K562 (cell line): Measurements from ENCODE around the gene MUSK.

ENCODE experiments used
- CEBPB ChIP-seq: fragments of 450-650 bp; IDR thresholded peaks from 2 replicates; pipeline ENCODE4 v1.6.1; 2016; ENCODE audit warnings: missing genetic modification characterization, missing compliant biosample characterization
- DACH1 ChIP-seq: fragments of 450-650 bp; IDR thresholded peaks from 2 replicates; pipeline ENCODE4 v1.6.1; 2018; ENCODE audit not compliant: partially characterized antibody
- POLR2A ChIP-seq: fragments of 450-650 bp; conservative IDR thresholded peaks from 2 replicates; pipeline ENCODE4 v1.6.1; 2016
- POLR2AphosphoS2 ChIP-seq: IDR thresholded peaks from 2 replicates; pipeline ENCODE4 v1.6.1; 2012; ENCODE audit warnings: low read length, improper control_type of control experiment
- SMARCB1 ChIP-seq: IDR thresholded peaks from 2 replicates; pipeline ENCODE4 v1.6.1; 2011; ENCODE audit warnings: improper control_type of control experiment, low read depth; ENCODE audit not compliant: insufficient read length
- ZNF12 ChIP-seq: sonication (generic); formaldehyde crosslinking; IDR thresholded peaks from 2 replicates; pipeline ENCODE4 v1.4.0; 2020; ENCODE audit warnings: mild to moderate bottlenecking, missing genetic modification reagents
- TF ChIP-seq, protein P1 (sequence below): fragments of 250-450 bp; sonication (Bioruptor Pico); IDR thresholded peaks from 2 replicates; pipeline ENCODE4 v1.5.0; 2021
- TF ChIP-seq, protein P2 (sequence below): fragments of 250-450 bp; sonication (Bioruptor Pico); IDR thresholded peaks from 2 replicates; pipeline ENCODE4 v1.4.0; 2020; ENCODE audit warnings: mild to moderate bottlenecking, moderate library complexity

DNA sequence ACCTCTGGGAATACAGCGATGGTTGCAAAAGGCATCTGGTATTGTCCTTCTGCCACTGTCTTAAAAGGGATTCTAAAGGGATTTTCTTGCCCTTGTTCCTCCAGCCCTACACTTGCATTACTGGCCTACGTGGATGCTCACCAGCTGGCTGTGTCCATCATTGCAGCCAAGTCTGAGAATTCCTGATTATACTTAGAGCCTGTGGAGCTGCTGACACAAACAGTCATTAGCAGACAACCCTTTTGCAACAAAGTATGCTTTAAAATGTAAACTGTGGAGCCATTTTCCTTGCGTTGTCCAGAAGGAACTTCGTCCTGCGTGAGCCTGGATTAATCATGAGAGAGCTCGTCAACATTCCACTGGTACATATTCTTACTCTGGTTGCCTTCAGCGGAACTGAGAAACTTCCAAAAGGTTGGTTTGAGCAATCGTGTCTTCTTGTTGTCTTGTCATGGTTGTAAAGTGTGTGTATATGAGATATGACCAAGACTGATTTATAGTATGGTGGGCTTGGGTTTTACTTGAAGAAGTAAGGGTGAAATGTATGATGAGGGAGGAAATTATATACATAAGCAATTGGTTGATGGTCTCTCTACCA, at the start of gene MUSK:
- TF ChIP-seq CEBPB (tag) (no peak), ZNF12 (no peak), DACH1 (no peak), POLR2A (no peak), SMARCB1 (no peak), POLR2AphosphoS2 (no peak)
- TF ChIP-seq, protein P1, sequence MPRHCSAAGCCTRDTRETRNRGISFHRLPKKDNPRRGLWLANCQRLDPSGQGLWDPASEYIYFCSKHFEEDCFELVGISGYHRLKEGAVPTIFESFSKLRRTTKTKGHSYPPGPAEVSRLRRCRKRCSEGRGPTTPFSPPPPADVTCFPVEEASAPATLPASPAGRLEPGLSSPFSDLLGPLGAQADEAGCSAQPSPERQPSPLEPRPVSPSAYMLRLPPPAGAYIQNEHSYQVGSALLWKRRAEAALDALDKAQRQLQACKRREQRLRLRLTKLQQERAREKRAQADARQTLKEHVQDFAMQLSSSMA, result no peak
- TF ChIP-seq, protein P2, sequence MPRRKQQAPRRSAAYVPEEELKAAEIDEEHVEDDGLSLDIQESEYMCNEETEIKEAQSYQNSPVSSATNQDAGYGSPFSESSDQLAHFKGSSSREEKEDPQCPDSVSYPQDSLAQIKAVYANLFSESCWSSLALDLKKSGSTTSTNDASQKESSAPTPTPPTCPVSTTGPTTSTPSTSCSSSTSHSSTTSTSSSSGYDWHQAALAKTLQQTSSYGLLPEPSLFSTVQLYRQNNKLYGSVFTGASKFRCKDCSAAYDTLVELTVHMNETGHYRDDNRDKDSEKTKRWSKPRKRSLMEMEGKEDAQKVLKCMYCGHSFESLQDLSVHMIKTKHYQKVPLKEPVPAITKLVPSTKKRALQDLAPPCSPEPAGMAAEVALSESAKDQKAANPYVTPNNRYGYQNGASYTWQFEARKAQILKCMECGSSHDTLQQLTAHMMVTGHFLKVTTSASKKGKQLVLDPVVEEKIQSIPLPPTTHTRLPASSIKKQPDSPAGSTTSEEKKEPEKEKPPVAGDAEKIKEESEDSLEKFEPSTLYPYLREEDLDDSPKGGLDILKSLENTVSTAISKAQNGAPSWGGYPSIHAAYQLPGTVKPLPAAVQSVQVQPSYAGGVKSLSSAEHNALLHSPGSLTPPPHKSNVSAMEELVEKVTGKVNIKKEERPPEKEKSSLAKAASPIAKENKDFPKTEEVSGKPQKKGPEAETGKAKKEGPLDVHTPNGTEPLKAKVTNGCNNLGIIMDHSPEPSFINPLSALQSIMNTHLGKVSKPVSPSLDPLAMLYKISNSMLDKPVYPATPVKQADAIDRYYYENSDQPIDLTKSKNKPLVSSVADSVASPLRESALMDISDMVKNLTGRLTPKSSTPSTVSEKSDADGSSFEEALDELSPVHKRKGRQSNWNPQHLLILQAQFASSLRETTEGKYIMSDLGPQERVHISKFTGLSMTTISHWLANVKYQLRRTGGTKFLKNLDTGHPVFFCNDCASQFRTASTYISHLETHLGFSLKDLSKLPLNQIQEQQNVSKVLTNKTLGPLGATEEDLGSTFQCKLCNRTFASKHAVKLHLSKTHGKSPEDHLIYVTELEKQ, result no peak
